ENCODE measurements around the gene MYO15B.
"Not testable (repeated sequence)": the region's sequence is repeated elsewhere in the genome, so short reads cannot be mapped to it uniquely, and the experiment has no call there.

MYO15B gene

DNA sequence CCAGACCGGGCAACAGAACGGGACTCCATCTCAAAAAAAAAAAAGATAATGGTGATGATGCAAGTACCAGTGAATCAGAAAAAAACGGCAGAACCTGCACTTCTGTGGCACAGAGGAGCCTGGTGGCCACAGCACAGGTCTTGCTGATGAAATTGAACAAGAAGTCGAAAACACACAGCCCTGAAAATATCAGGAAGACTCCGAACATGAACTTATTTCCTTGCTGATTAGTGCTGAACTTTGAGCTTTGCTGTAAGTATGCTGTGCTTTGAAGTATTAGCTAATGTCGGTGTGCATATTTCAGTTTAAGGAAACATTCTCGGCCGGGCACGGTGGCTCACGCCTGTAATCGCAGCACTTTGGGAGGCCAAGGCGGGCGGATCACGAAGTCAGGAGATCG is 10.9 kb upstream of the MYO15B start:
- no peak for DNase-seq

- DNase-seq, result not testable (repeated sequence)
Observed at GRCh38 chr17:75581121-75581725, 6.4 kb upstream of the MYO15B start.

GRCh38 chr17:75583197-75583596 is 4.4 kb upstream of the MYO15B start:
- not testable (repeated sequence) for DNase-seq

GRCh38 chr17:75584849-75585175 is 2.8 kb upstream of the MYO15B start:
- no peak for DNase-seq

DNA sequence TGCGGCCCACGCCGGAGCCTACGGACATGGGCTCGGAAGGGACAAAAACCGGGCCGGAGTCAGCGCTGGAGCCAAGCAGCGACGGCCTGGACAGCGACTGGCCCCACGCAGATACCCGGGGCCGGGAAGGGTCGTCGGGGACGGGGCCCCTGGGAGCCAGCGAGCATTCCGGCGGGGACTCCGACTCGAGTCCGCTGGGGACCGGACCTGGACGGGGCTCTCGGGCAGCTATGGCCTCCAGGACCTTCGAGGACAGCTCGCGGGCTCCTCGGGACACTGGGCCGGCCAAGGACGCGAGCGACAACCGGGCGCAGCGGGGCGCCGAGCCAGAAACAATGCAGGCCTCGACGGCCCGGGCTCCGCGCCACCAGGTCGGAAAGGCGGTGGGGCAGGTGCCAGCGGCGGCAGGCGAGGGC is 1.0 kb downstream of the MYO15B start:
- no peak for DNase-seq

DNA sequence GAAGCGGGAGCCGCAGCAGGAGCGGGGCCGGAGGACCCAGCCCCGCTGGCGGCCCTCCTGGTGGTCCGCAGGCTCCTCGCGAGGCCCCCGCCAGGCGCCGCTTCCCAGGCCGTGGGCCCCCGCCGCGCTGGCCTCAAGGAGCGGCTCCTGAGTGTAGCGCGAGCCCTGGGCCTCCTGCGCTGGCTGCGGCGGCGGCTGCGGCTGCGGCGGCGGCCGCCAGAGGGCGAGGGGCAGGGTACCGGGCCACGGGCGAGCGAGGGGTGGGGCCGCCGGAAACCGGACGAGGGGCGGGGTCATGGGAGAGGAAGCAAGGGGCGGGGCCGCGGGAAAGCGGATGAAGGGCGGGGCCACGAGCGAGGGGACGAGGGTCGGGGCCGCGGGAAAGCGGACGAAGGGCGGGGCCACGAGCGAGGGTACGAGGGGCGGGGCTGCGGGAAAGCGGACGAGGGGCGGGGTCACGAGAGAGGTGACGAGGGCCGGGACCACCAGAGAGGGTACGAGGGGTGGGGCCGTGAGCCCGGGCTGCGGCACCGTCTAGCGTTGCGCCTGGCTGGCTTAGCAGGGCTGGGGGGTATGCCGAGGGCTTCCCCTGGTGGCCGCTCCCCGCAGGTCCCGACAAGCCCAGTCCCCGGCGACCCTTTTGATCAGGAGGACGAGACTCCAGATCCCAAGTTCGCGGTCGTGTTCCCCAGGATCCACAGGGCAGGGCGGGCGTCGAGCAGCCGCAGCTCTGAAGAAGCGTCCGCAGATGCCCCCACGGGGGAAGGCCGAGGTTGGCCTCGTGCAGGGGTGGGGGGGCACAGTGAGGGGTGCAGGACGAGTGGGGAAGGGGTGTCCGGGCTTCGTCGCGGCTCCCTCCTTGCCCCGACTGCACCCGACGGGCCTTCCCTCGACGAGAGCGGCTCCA is 1.7 kb downstream of the MYO15B start:
- DNase-seq, result peak; percentile 75

- DNase-seq, result no peak
Observed at GRCh38 chr17:75589919-75590303, 2.3 kb downstream of the MYO15B start.

GRCh38 chr17:75590314-75590761 is 2.7 kb downstream of the MYO15B start:
- DNase-seq, result no peak

DNA sequence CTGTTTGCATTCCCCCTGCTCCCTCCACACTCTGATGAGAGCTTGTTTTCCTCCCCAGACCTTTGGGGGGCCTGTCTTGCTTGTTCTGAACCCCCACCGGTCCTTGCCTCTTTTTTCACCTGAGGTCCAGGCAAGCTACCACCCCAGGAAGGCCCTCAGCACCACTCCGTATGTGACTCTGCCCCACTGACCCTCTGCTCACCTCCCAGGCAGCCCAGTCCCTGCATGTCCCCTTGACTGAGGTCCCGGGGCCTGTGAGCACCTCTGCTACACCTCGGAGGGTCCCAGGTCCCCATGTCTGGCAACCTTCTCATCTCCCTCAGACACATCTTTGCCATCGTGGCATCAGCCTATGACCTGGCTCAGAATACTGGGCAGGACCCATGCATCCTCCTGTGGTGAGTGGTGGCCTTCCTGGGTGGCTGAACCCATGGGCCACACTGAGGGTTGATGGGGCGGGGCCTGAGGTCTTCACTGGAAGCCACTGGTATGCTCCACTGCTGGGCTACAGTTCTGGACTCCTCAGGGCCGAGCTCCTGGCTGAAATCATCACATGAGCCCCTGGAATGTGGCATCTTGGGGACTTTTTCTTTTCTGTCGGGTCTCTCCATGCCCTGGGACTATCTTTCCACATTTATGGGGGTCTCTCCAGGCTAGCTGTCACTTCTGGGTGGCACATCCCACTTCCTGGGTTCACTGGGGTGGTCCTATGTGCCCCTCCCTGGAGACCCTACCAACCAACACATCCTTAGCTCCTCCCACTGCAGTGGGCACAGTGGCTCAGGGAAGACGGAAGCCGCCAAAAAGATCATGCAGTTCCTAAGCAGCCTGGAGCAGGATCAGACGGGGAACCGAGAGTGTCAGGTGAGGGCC is 3.5 kb downstream of the MYO15B start:
- DNase-seq, result no peak

DNA sequence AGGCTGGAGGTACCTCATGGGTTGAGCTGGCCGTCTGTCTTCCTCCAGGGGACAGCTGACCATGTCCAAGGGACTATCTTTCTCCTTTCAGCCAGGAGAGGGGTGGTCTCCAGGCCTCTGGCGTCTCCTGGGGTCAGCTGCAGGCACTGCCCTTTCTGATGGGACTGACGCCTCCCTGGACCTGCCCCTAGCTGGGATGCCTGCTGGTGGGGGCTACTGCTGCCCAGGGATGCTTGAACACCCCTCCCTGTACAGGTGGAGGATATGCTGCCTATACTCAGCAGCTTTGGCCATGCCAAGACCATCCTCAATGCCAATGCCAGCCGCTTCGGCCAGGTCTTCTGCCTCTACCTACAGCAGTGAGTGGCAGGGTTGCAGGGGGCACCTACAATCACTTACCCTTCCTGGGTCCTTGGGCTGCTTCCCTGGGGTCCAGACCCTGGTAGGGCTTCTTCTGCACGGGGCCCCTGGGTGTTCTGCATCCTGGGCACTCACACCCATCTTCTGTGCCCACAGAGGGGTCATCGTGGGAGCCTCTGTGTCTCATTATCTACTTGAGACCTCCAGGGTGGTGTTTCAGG is 4.2 kb downstream of the MYO15B start:
- no peak for DNase-seq

DNA sequence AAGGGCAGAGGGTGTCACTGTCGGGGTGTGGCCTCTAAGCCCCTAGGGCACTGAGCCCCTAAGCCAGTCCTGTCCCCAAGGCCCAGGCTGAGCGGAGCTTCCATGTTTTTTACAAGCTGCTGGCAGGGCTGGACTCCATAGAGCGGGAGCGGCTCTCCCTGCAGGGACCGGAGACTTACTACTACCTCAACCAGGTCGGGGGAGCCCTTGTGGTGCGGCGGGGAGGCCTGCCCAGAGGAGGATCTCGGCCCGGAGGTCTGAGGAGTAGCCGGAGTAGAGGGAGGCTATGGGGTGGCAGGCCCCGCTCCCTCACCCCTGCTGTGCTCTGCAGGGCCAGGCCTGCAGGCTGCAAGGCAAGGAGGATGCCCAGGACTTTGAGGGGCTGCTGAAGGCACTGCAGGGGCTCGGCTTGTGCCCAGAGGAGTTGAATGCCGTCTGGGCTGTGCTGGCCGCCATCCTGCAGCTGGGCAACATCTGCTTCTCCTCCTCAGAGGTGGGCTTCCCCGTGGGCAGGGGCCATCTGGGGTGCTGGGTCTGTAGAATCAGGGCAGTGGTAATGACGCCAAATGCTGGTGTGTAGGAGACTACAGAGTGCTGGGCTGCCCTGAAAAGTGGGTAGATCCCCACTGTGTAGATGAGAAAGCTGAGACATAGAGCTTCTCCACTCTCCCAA is 4.9 kb downstream of the MYO15B start:
- DNase-seq, result no peak

DNA sequence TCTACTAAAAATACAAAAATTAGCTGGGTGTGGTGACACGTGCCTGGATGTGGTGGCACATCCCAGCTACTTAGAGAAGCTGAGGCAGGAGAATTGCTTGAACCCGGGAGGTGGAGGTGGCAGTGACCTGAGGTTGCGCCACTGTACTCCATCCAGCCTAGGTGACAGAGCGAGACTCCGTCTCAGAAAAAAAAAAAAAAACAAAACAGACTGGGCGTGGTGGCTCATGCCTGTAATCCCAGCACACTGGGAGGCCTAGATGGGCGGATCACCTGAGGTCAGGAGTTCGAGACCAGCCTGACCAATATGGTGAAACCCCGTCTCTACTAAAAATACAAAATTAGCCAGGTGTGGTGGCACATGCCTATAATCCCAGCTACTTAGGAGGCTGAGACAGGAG is 5.8 kb downstream of the MYO15B start:
- DNase-seq, result not testable (repeated sequence)

GRCh38 chr17:75594499-75595283 is 7.1 kb downstream of the MYO15B start:
- DNase-seq, result no peak

GRCh38 chr17:75595284-75595919 is 7.8 kb downstream of the MYO15B start:
- DNase-seq, result no peak

DNA sequence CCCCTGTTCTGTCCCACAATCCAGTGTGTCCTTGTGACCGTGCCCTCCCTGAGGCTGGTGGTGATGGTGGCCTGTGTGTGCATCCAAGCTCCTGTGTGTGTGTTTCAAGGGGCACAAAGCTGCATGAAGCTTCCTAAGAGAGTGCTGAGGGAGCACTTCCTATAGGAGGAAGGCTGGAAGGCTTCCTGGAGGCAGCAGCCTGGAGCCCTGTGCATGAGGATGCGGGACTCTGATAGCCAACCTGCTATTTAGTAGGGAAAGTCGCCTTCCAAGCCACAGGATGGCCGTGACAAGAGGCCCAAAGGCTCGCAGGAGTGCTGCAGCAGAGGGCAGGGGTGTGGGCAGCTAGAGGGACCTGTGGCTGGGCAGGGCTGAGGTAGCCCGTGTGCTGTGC is 8.3 kb downstream of the MYO15B start:
- no peak for DNase-seq

DNA sequence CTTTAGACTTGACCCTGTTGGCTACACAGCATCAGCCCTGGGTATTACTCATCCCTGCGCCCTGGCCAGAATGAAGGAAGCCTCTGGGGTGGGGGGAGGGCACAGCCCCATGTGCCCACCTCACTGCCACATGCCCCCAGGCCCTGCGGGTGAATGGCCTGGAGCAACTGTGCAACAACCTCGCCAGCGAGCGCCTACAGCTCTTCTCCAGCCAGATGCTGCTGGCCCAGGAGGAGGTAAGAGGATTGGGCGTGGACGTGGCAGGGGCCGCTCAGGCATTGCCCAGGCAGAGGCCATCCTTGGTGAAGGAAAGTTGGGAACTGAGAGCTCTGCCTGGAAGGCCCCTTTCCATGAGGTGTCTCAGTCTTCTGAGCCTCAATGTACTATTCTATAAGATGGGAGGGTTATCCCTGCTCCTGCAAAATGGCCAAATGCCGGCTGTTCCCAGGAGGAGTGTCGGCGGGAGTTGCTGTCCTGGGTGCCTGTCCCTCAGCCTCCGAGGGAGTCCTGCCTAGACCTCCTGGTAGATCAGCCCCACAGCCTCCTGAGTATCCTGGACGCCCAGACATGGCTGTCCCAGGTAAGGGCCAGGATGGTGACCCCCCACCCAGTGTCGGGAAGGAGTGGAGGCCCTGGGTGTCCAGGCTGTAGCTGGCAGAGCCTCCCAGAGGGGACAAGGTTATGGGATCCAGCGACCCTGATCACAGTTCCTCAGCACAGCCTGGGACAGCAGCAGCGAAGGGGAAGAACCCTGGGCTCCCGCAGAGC is 8.9 kb downstream of the MYO15B start:
- DNase-seq, result no peak

DNA sequence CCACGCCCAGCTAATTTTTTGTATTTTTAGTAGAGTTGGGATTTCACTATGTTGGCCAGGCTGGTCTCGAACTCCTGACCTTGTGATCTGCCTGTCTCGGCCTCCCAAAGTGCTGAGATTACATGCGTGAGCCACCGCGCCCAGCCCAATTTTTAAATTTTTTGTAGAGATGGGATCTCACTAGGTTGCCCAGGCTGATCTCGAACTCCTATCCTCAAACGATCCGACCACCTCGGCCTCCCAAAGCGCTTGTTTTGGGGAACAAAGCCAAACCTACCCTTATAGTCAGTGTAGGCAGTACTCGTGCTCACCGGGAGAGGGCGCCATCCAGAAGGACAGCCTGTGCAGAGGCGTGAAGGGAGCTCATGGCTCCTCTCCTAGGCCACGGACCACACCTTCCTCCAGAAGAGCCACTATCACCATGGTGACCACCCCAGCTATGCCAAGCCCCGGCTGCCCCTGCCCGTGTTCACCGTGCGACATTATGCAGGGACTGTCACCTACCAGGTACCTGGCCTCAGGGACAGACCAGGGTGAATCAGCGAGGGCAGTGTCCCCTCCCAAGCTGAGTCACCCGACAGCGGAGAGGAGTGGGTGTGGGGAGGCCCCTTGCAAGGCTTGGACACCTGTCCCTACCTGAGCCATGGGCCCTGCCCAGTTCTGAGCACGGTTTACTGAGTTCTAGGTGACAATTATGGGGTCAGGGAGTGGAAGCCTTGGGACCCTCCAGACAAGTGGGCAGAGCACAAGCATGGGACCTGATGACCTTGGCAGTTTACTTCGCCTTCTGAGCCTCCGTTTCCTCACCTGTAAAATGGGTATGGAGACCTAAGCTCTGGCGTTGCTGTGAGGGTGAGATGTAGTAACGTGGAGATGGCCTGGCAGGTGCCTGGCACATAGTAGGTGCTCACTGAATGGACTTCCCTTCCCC is 13.7 kb downstream of the MYO15B start:
- DNase-seq, result no peak

GRCh38 chr17:75602644-75603043 is 15.0 kb downstream of the MYO15B start:
- DNase-seq, result no peak

GRCh38 chr17:75603123-75603522 is 15.5 kb downstream of the MYO15B start:
- DNase-seq, result no peak
